ENCODE data around the gene MACROD2.

Gene MACROD2

DNA sequence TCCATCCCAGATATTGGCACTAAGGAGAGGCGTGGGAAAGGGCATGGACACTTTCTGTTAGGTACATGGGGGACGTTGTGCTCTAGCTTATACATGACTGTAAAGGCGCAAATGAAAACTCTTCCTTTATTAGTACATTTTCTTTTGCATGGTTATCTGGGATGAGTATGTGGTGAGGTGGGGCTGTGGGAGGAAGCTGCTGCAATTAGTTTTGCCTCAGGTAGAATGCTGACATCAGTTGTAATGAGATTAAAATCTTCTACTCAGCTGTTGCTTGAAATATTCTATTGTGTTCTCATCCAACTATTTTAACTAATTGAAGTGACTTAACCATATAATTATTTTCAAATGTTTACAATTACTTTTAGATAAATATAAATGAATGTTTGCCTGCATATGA lies 560.4 kb downstream of the MACROD2 start:
- H3K27ac ChIP-seq = no peak overlapping the region
- no peaks in the 10 kb centered on the region for H3K4me1 ChIP-seq (ENCODE audit: control insufficient read depth in 1 of 2, insufficient read depth in 1 of 2, low read depth in 1 of 2, low read length in 1 of 2)
- H3K36me3 ChIP-seq = no peaks in the 10 kb centered on the region
- H3K4me3 ChIP-seq (ENCODE audit: low read depth in 1 of 2, low read length in 1 of 2) = no peak overlapping the region
- H3K9me3 ChIP-seq = no peaks in the 10 kb centered on the region
- TF ChIP-seq, protein P1, sequence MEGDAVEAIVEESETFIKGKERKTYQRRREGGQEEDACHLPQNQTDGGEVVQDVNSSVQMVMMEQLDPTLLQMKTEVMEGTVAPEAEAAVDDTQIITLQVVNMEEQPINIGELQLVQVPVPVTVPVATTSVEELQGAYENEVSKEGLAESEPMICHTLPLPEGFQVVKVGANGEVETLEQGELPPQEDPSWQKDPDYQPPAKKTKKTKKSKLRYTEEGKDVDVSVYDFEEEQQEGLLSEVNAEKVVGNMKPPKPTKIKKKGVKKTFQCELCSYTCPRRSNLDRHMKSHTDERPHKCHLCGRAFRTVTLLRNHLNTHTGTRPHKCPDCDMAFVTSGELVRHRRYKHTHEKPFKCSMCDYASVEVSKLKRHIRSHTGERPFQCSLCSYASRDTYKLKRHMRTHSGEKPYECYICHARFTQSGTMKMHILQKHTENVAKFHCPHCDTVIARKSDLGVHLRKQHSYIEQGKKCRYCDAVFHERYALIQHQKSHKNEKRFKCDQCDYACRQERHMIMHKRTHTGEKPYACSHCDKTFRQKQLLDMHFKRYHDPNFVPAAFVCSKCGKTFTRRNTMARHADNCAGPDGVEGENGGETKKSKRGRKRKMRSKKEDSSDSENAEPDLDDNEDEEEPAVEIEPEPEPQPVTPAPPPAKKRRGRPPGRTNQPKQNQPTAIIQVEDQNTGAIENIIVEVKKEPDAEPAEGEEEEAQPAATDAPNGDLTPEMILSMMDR (IDR thresholded peaks at IDR 0.05) = no peak
- H3K27me3 ChIP-seq = no peaks in the 10 kb centered on the region

DNA sequence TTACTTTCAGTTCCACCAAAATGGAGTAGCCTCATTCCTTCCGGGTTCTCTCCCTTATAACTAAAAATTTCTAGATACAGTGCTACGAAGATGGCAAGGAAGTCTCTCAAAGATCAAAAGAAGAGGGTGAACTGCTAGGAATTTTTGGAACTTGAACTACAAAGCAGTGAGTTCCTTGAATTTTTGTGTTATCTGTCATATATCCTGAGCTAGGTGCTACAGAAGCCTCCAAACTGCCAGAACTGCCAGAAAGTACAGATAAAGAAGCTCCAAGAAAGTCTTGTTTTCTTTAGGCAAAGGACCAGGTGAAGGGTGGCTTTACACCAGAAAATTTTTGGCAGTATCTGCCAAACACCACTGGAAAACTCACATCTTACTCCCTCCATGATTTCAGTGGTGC lies 560.9 kb downstream of the MACROD2 start:
- Histone ChIP-seq H3K4me3 (ENCODE audit: low read depth in 1 of 2, low read length in 1 of 2) (no peak overlapping the region), H3K4me1 (ENCODE audit: control insufficient read depth in 1 of 2, insufficient read depth in 1 of 2, low read depth in 1 of 2, low read length in 1 of 2) (no peaks in the 10 kb centered on the region), H3K36me3 (no peaks in the 10 kb centered on the region), H3K9me3 (no peaks in the 10 kb centered on the region), H3K27ac (no peak overlapping the region), H3K27me3 (no peaks in the 10 kb centered on the region)
- TF ChIP-seq, protein P1 (IDR thresholded peaks at IDR 0.05) = no peak

DNA sequence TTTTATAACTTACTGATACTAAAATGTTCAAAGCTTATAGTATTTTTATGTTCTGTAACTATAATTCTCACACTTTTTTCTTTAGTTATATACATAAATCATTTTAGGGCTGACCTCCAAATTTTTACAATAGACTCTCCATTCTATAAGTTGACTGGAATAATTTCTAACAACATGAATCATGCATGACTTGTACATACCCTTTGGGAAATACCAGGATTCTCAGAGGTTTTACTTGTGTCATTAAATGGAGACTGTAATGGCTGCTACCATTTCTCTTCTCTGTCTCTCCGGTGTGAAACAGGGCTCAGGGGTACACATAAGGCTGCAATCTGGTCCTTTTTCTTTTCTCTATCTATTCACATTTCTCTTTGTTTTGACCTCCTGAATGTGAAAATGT lies 564.3 kb downstream of the MACROD2 start:
- H3K4me3 ChIP-seq (ENCODE audit: low read depth in 1 of 2, low read length in 1 of 2) = no peak overlapping the region
- H3K9me3 ChIP-seq = no peaks in the 10 kb centered on the region
- no peaks in the 10 kb centered on the region for H3K4me1 ChIP-seq (ENCODE audit: control insufficient read depth in 1 of 2, insufficient read depth in 1 of 2, low read depth in 1 of 2, low read length in 1 of 2)
- TF ChIP-seq, protein P1 (IDR thresholded peaks at IDR 0.05) = no peak
- no peak overlapping the region for H3K27ac ChIP-seq
- H3K36me3 ChIP-seq = no peaks in the 10 kb centered on the region
- H3K27me3 ChIP-seq = no peaks in the 10 kb centered on the region

DNA sequence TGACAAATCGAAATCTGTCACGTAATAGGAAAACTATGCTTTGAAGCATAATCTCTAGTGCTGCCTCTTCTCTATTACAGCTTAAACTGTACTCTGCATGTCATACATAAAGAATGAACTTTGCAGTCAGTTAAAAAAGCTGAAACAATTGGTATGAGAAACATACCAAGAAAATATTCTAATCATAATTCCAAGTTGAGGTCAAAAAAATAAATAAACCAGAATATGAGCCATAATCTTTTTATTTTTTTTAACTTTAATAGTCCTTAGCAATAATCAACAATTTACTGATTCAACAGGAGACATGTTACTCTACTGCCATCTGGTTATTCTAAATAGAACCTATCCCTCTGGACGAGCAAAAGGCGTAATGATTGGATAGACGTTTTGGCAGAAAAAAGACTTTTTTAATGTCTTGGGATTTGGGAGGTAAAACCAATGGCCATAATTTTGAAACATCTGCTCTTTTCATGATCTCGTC lies 566.5 kb downstream of the MACROD2 start:
- no peak overlapping the region for H3K27ac ChIP-seq
- no peaks in the 10 kb centered on the region for H3K36me3 ChIP-seq
- H3K9me3 ChIP-seq = no peaks in the 10 kb centered on the region
- no peak overlapping the region for H3K4me3 ChIP-seq (ENCODE audit: low read depth in 1 of 2, low read length in 1 of 2)
- no peaks in the 10 kb centered on the region for H3K4me1 ChIP-seq (ENCODE audit: control insufficient read depth in 1 of 2, insufficient read depth in 1 of 2, low read depth in 1 of 2, low read length in 1 of 2)
- TF ChIP-seq, protein P1 (IDR thresholded peaks at IDR 0.05) = no peak
- no peaks in the 10 kb centered on the region for H3K27me3 ChIP-seq

DNA sequence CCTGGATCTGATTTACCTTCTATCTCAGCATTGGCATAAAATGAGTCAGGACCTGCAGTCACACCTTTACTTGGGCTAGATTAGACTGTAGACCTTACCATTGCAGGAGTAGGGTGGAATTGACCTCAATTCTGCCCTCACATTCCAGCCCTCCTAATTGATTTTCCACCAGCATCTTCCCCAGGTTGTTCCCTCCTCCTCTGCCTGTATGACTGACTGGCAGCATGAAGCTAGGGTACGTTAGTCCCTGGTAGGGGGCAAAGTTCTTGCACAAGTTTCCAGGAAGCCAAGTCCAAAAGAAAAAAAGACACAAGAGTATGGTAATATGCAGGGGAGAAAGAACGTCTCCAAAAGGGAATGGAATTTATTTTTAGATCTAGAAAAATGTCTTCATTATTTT lies 567.7 kb downstream of the MACROD2 start:
- H3K27ac ChIP-seq = no peak overlapping the region
- TF ChIP-seq, protein P1 (IDR thresholded peaks at IDR 0.05) = no peak

DNA sequence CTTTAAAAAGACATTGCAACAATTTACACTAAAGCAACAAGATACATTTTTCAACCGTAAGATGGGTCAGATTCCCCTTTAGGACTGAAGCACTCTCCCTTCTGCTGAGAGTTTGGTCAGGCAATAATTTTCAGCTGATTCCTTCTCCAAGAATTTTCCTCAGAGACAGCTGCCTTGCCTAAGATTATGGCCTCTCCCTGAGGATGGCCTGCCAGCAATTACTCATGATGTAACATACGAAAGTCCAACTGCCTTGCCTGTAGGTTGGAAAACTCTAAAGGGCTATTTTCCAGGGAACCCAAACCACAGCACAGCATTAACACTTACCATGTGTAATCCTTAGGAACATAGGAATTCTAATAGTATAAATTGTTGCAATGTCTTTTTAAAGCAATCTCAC lies 571.2 kb downstream of the MACROD2 start:
- Histone ChIP-seq H3K27me3 (no peaks in the 10 kb centered on the region), H3K9me3 (no peaks in the 10 kb centered on the region), H3K27ac (no peak overlapping the region), H3K4me1 (ENCODE audit: control insufficient read depth in 1 of 2, insufficient read depth in 1 of 2, low read depth in 1 of 2, low read length in 1 of 2) (no peaks in the 10 kb centered on the region), H3K4me3 (ENCODE audit: low read depth in 1 of 2, low read length in 1 of 2) (no peak overlapping the region), H3K36me3 (no peaks in the 10 kb centered on the region)
- TF ChIP-seq, protein P1 (IDR thresholded peaks at IDR 0.05) = no peak

More for the DNA sequence above, 567.7 kb downstream of the MACROD2 start:
- H3K27me3 ChIP-seq = no peaks in the 10 kb centered on the region
- H3K36me3 ChIP-seq = no peaks in the 10 kb centered on the region
- no peaks in the 10 kb centered on the region for H3K4me1 ChIP-seq (ENCODE audit: control insufficient read depth in 1 of 2, insufficient read depth in 1 of 2, low read depth in 1 of 2, low read length in 1 of 2)
- no peak overlapping the region for H3K4me3 ChIP-seq (ENCODE audit: low read depth in 1 of 2, low read length in 1 of 2)
- no peaks in the 10 kb centered on the region for H3K9me3 ChIP-seq
